ENCODE measurements around the gene GBP4.

GBP4 gene

DNA sequence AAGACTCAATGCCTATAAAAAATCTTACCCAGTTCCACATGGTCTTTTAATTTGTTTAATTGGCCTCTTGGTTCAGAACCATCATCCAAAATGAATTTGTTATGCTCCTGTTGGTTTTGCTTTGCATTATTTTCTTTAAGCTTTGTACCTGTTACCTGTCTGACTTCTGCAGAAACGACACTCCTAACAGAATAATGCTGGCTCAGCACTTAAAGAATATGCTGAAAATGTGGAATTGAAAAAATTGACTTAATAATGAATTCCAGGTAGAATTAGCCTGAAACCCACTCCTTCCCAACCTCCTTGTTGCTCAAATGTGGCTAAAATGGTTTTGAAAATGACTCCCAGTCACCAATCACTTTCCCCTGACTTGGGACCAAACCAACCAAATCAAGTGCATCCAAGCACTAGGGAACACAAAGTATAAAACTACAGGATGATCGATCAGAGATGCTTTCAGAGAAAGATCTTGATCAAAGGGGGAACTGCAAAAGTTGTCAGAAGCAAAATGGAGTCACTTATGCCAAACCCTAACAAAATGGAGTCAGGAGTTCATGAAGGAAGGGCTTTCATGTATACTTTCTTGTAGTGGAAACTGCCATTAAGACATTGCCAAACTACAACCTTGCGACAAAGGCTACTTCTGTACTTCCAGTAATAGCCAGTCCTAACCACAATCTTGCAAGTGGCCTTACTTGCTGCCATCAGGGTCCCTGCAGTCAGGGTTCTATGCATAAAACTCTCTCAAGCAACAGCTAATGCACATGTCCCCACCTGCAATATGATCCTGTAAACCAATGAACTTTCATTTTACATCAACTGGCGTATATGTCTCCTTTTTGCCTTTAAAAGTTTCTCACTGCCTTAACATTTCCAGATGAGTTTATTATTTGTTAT is 28.3 kb downstream of the GBP4 start:
- DNase-seq (ENCODE audit: low read depth), result no peak
- TF ChIP-seq, protein P1, sequence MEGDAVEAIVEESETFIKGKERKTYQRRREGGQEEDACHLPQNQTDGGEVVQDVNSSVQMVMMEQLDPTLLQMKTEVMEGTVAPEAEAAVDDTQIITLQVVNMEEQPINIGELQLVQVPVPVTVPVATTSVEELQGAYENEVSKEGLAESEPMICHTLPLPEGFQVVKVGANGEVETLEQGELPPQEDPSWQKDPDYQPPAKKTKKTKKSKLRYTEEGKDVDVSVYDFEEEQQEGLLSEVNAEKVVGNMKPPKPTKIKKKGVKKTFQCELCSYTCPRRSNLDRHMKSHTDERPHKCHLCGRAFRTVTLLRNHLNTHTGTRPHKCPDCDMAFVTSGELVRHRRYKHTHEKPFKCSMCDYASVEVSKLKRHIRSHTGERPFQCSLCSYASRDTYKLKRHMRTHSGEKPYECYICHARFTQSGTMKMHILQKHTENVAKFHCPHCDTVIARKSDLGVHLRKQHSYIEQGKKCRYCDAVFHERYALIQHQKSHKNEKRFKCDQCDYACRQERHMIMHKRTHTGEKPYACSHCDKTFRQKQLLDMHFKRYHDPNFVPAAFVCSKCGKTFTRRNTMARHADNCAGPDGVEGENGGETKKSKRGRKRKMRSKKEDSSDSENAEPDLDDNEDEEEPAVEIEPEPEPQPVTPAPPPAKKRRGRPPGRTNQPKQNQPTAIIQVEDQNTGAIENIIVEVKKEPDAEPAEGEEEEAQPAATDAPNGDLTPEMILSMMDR (IDR thresholded peaks at IDR 0.05; ENCODE audit: low read length, missing control alignments), result no peak
- H3K4me3 ChIP-seq (replicated peaks; ENCODE audit: low read depth, low read length), result no peak overlapping the region

DNA sequence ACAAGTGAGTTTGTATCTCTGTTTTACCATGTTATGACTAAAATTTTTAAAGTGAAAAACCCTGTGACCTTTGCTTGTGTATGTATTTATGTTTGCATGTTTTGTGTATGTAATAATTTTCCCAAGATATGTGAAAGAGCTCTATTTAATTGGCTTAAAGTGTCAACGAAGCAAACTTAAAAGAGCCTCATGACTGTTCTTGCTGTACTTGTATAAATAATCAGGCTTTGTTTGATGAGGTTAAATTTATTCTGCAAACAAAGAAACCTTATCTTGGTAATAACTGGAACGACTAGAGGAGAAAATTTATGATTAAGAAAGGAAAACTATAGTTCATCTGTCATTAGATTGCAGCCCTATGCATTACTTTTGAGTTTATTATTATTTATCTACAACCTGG is 29.6 kb downstream of the GBP4 start:
- DNase-seq (ENCODE audit: low read depth), result no peak
- TF ChIP-seq, protein P1 (IDR thresholded peaks at IDR 0.05; ENCODE audit: low read length, missing control alignments), result no peak
- no peak overlapping the region for H3K4me3 ChIP-seq (replicated peaks; ENCODE audit: low read depth, low read length)

DNA sequence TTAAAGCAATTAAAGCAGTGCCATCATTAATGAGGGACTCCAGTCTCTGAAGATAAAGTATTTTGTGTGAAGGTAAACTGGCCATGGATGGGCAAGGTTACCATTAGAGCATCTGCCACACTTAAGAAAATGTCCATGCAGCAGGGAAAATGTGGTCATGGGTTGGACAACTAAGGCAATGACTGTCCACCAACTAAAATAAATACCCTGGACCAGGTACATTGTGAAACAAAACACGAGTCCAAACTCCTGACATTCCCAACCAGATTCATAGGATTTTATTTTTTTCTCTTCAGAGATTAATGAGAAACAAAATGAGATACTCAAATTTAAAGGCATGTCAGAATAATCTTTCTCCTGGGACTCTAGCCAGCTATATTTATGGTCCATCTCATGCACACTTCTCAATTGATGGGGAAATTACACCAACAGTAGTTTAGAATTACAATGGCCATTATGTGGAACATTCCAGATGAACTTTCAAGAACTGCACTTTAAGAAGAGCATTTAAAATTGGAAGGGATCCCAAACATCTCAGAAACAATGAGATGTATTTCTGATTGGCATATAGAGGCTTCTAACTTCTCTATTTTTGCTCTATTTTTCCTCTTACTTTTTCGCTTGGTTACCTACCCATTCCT is 31.0 kb downstream of the GBP4 start:
- peak; percentile 23 for DNase-seq (ENCODE audit: low read depth)
- H3K4me3 ChIP-seq (replicated peaks; ENCODE audit: low read depth, low read length), result no peak overlapping the region
- TF ChIP-seq, protein P1 (IDR thresholded peaks at IDR 0.05; ENCODE audit: low read length, missing control alignments), result no peak

DNA sequence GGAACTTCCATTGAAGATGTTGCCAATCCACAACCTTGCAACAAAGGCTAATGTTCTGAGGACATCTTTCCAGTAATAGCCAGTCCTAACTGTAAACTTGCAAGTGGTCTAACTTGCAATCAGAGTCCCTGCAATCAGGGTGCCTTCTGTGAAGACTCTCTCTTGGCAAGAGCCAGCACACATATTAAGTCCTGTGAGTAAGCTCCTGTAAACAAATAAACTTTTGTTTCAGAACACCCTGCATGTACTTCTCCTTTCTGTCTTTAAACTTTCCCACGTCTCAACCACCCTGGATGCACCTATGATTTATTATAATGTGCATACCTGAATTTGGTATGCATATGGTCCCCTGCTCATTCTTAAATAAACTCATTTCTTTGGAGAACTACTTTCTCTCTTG is 32.0 kb downstream of the GBP4 start:
- TF ChIP-seq, protein P1 (IDR thresholded peaks at IDR 0.05; ENCODE audit: low read length, missing control alignments), result no peak
- no peak overlapping the region for H3K4me3 ChIP-seq (replicated peaks; ENCODE audit: low read depth, low read length)
- DNase-seq (ENCODE audit: low read depth), result no peak

DNA sequence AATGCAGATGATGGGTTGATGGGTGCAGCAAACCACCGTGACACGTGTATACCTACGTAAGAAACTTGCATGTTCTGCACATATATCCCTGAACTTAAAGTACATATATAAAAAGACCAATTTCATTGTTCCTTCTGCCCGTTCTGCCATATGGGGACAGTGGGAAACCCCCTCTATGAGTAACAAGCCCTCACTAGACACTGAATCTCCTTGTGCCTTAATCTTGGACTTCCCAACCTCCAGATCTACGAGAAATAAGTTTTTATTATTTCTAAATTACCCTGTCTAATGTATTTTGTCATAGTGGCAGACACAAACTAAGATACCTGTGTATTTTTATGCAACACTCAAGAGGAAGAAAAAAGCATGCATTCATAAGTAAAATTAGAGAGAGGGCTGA is 32.9 kb downstream of the GBP4 start:
- no peak for DNase-seq (ENCODE audit: low read depth)
- TF ChIP-seq, protein P1 (IDR thresholded peaks at IDR 0.05; ENCODE audit: low read length, missing control alignments), result no peak
- H3K4me3 ChIP-seq (replicated peaks; ENCODE audit: low read depth, low read length), result no peak overlapping the region

DNA sequence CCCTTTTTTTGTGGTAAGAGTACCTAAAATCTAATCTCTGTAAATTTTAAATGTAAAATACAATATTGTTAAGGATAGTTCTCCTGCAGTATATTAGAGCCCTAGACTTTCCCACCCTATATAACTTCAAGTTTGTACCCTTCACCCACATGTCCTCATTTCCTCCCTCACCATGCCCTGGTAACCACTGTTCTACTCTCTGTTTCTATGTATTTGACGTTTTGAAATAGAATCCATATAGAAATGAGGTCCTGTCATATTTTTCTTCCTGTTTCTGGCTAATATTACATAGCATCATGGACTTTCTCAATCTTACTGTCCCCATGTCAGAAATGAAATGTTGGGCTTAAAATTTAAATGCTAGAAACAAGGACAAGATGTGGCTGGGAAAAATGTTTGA is 47.7 kb downstream of the GBP4 start:
- TF ChIP-seq, protein P1 (IDR thresholded peaks at IDR 0.05; ENCODE audit: low read length, missing control alignments), result no peak
- H3K4me3 ChIP-seq (replicated peaks; ENCODE audit: low read depth, low read length), result no peak overlapping the region
- no peak for DNase-seq (ENCODE audit: low read depth)
